NCI-H524 (cell line): ENCODE measurements around the gene LRR1.
A peak's percentile ranks its signal among the peaks of the same experiment; 100 is the strongest.
"Not testable (repeated sequence)": the region's sequence is repeated elsewhere in the genome, so short reads cannot be mapped to it uniquely, and the experiment has no call there.

ENCODE experiments used
- DNase-seq, 2 experiments: peaks; one replicate each; lab custom pipeline; 2025; lab: John Stamatoyannopoulos, UW

LRR1 gene

GRCh38 chr14:49623941-49624839 lies 25.4 kb downstream of the LRR1 start:
- DNase-seq = no peak

- peak; percentile 98 to 99 for DNase-seq
Observed at GRCh38 chr14:49633640-49634546, 35.2 kb downstream of the LRR1 start.

GRCh38 chr14:49634547-49635334 lies 36.0 kb downstream of the LRR1 start, which contains the start of gene DNAAF2:
Gene DNAAF2, minus strand, starts transcription at chr14:49635244. Its CDS starts 95 bp downstream, at chr14:49635149.
- DNase-seq = peak; percentile 32 to 69

- DNase-seq = no peak
Observed at GRCh38 chr14:49636866-49637265, 38.1 kb downstream of the LRR1 start.

- no peak for DNase-seq
Observed at GRCh38 chr14:49637534-49638078, 38.9 kb downstream of the LRR1 start.

- DNase-seq = no peak
Observed at GRCh38 chr14:49640540-49641417, 42.0 kb downstream of the LRR1 start.

GRCh38 chr14:49641697-49642129 lies 43.0 kb downstream of the LRR1 start:
- DNase-seq = peak in 1 of 2 experiments; percentile 36

GRCh38 chr14:49642163-49642562 lies 43.4 kb downstream of the LRR1 start:
- no peak for DNase-seq

- DNase-seq = no peak
Observed at GRCh38 chr14:49653508-49653907, 54.8 kb downstream of the LRR1 start.

- DNase-seq = no peak
Observed at GRCh38 chr14:49654511-49654910, 55.8 kb downstream of the LRR1 start.

GRCh38 chr14:49657500-49657899 lies 58.8 kb downstream of the LRR1 start:
- not testable (repeated sequence) for DNase-seq

- no peak for DNase-seq
Observed at GRCh38 chr14:49659526-49660455, 61.1 kb downstream of the LRR1 start.
